Nephron progenitor cell (in vitro differentiated cells): Measurements from ENCODE around the gene MUC20.
"Not testable (repeated sequence)": the region's sequence is repeated elsewhere in the genome, so short reads cannot be mapped to it uniquely, and the experiment has no call there.

Experiments
- DNase-seq: peaks from one replicate; pipeline ENCODE4 v3.0.0; 2021
- H3K27ac Mint-ChIP-seq: 2 replicates; pipeline ENCODE4 v1.8.0; 2021; ENCODE audit warnings: mild to moderate bottlenecking, moderate library complexity, mixed read lengths
- H3K27me3 Mint-ChIP-seq: 2 replicates; pipeline ENCODE4 v1.8.0; 2021; ENCODE audit warnings: mild to moderate bottlenecking, low read depth, mixed read lengths; ENCODE audit not compliant: poor library complexity
- H3K36me3 Mint-ChIP-seq: 2 replicates; pipeline ENCODE4 v1.8.0; 2021; ENCODE audit warnings: low read depth, mixed read lengths
- H3K4me1 Mint-ChIP-seq: 2 replicates; pipeline ENCODE4 v1.8.0; 2021; ENCODE audit warnings: mixed read lengths
- H3K4me3 Mint-ChIP-seq: 2 replicates; pipeline ENCODE4 v1.8.0; 2021; ENCODE audit warnings: mild to moderate bottlenecking, moderate library complexity, mixed read lengths
- H3K9me3 Mint-ChIP-seq: 2 replicates; pipeline ENCODE4 v1.8.0; 2021; ENCODE audit warnings: mild to moderate bottlenecking, moderate library complexity, mixed read lengths
- CTCF ChIP-seq: fragments of 200-600 bp; sonication (generic); IDR thresholded peaks from 2 replicates; pipeline ENCODE4 v1.5.0; 2021; ENCODE audit warnings: antibody characterized with exemption

Gene MUC20

GRCh38 chr3:195746346-195746745 is 25.6 kb downstream of the MUC20 start:
- no peak for TF ChIP-seq CTCF

GRCh38 chr3:195746751-195747150 is 26.0 kb downstream of the MUC20 start:
- peaks cover 5% of the 10 kb centered on the region for H3K9me3 Mint-ChIP-seq
- no peak overlapping the region for H3K4me3 Mint-ChIP-seq
- DNase-seq = no peak
- no peak overlapping the region for H3K27ac Mint-ChIP-seq
- TF ChIP-seq CTCF = no peak
- peaks cover 75% of the 10 kb centered on the region for H3K27me3 Mint-ChIP-seq
- H3K36me3 Mint-ChIP-seq = no peaks in the 10 kb centered on the region
- H3K4me1 Mint-ChIP-seq = peaks cover 17% of the 10 kb centered on the region

More at GRCh38 chr3:195746346-195746745, 25.6 kb downstream of the MUC20 start:
- Mint-ChIP-seq H3K27ac (no peak overlapping the region), H3K36me3 (no peaks in the 10 kb centered on the region), H3K27me3 (peaks cover 75% of the 10 kb centered on the region), H3K4me1 (peaks cover 14% of the 10 kb centered on the region), H3K9me3 (peaks cover 5% of the 10 kb centered on the region), H3K4me3 (no peak overlapping the region)
- no peak for DNase-seq

- Mint-ChIP-seq H3K4me1 (peaks cover 33% of the 10 kb centered on the region), H3K36me3 (no peaks in the 10 kb centered on the region), H3K4me3 (no peak overlapping the region), H3K27ac (no peak overlapping the region), H3K27me3 (peaks cover 58% of the 10 kb centered on the region), H3K9me3 (peaks cover 5% of the 10 kb centered on the region)
- no peak for DNase-seq
- no peak for TF ChIP-seq CTCF
Observed at GRCh38 chr3:195748661-195749060, 27.9 kb downstream of the MUC20 start.

- H3K9me3 Mint-ChIP-seq, H3K36me3 Mint-ChIP-seq, H3K27ac Mint-ChIP-seq, H3K4me3 Mint-ChIP-seq, DNase-seq: not testable (repeated sequence)
- Mint-ChIP-seq H3K4me1 (peaks cover 37% of the 10 kb centered on the region), H3K27me3 (peaks cover 59% of the 10 kb centered on the region)
Observed at GRCh38 chr3:195749101-195749500, 28.3 kb downstream of the MUC20 start.

GRCh38 chr3:195750797-195751520 is 30.2 kb downstream of the MUC20 start:
- no peak overlapping the region for H3K27ac Mint-ChIP-seq
- no peak for TF ChIP-seq CTCF
- peaks cover 44% of the 10 kb centered on the region for H3K27me3 Mint-ChIP-seq
- DNase-seq = no peak
- H3K9me3 Mint-ChIP-seq = peaks cover 5% of the 10 kb centered on the region
- H3K4me1 Mint-ChIP-seq = peaks cover 49% of the 10 kb centered on the region
- no peaks in the 10 kb centered on the region for H3K36me3 Mint-ChIP-seq
- H3K4me3 Mint-ChIP-seq = no peak overlapping the region

GRCh38 chr3:195751560-195751959 is 30.8 kb downstream of the MUC20 start:
- peaks cover 41% of the 10 kb centered on the region for H3K27me3 Mint-ChIP-seq
- TF ChIP-seq CTCF = no peak
- DNase-seq = no peak
- no peak overlapping the region for H3K4me3 Mint-ChIP-seq
- H3K9me3 Mint-ChIP-seq = peaks cover 5% of the 10 kb centered on the region
- no peaks in the 10 kb centered on the region for H3K36me3 Mint-ChIP-seq
- peaks cover 43% of the 10 kb centered on the region for H3K4me1 Mint-ChIP-seq
- H3K27ac Mint-ChIP-seq = no peak overlapping the region
